HG03135 (cell line): ENCODE results near the gene MUCL3.
"Not testable (repeated sequence)": the region's sequence is repeated elsewhere in the genome, so short reads cannot be mapped to it uniquely, and the experiment has no call there.

ENCODE experiments used
- ATAC-seq: cut with Tn5 transposase; IDR thresholded peaks from one replicate; pipeline ENCODE4 v1.9.1; 2021; ENCODE audit warnings: mild to moderate bottlenecking, moderate library complexity; ENCODE audit not compliant: unreplicated experiment

The MUCL3 gene

GRCh38 chr6:30974490-30975252 is 33.9 kb downstream of the MUCL3 start:
- no peak for ATAC-seq

- no peak for ATAC-seq
Observed at GRCh38 chr6:30979141-30979540, 38.4 kb downstream of the MUCL3 start.

- no peak for ATAC-seq
Observed at GRCh38 chr6:30979690-30980089, 38.9 kb downstream of the MUCL3 start.

GRCh38 chr6:30981942-30982772 is 41.4 kb downstream of the MUCL3 start:
- no peak for ATAC-seq

- no peak for ATAC-seq
Observed at GRCh38 chr6:30983439-30983838, 42.7 kb downstream of the MUCL3 start, which contains the start of gene MUC21. Gene MUC21 (plus strand): TSS chr6:30983718. CDS start chr6:30983959, 241 bp downstream.

GRCh38 chr6:30985490-30985889 is 44.7 kb downstream of the MUCL3 start:
- ATAC-seq: no peak

GRCh38 chr6:30987304-30987703 is 46.5 kb downstream of the MUCL3 start:
- ATAC-seq: no peak

- no peak for ATAC-seq
Observed at GRCh38 chr6:30988209-30988825, 47.5 kb downstream of the MUCL3 start.

- ATAC-seq: no peak
Observed at GRCh38 chr6:30990422-30991086, 49.8 kb downstream of the MUCL3 start.

GRCh38 chr6:30991891-30992290 is 51.1 kb downstream of the MUCL3 start:
- no peak for ATAC-seq

GRCh38 chr6:30997301-30997700 is 56.5 kb downstream of the MUCL3 start:
- no peak for ATAC-seq

- ATAC-seq: no peak
Observed at GRCh38 chr6:30998785-30999184, 58.0 kb downstream of the MUCL3 start.

GRCh38 chr6:31000067-31000860 is 59.5 kb downstream of the MUCL3 start:
- ATAC-seq: not testable (repeated sequence)

- ATAC-seq: no peak
Observed at GRCh38 chr6:31001281-31001888, 60.6 kb downstream of the MUCL3 start.

GRCh38 chr6:31002471-31002870 is 61.7 kb downstream of the MUCL3 start:
- no peak for ATAC-seq
